Heart right ventricle (tissue), 16 donors: ENCODE results near the gene INTS2. TPM values are rescaled to one million over a fixed set of nuclear protein-coding genes. Genes with fewer than 3 reads are reported as not detected.

Source experiments
- ATAC-seq, 8 donors: fragments of 200-7000 bp; cut with Tn5 transposase; one replicate each; pipeline ENCODE4 v1.9.1; 2020; ENCODE audit warnings: mild to moderate bottlenecking in 8 of 8, moderate library complexity in 8 of 8, moderate number of reproducible peaks in 1 of 8
- DNase-seq, 2 donors: peaks; one replicate each; pipeline ENCODE4 v3.0.0-alpha.2; 2020
- H3K27ac ChIP-seq, 10 donors: fragments of 200-600 bp; sonication (generic) in 2 of 10; one replicate each; pipeline versions ENCODE4 v1.5.0 to v1.8.0; 2020 to 2022; ENCODE audit warnings: mild to moderate bottlenecking in 3 of 10
- H3K27me3 ChIP-seq, 7 donors: fragments of 200-600 bp; one replicate each; pipeline ENCODE4 v1.8.0; 2021 to 2022; ENCODE audit warnings: mild to moderate bottlenecking in 2 of 7
- H3K36me3 ChIP-seq, 9 donors: fragments of 200-600 bp; sonication (generic) in 1 of 9; one replicate each; pipeline versions ENCODE4 v1.5.0 to v1.8.0; 2020 to 2022; ENCODE audit warnings: mild to moderate bottlenecking in 2 of 9
- H3K4me1 ChIP-seq, 9 donors: fragments of 200-600 bp; sonication (generic) in 1 of 9; one replicate each; pipeline versions ENCODE4 v1.5.0 to v1.8.0; 2020 to 2022; ENCODE audit warnings: mild to moderate bottlenecking in 4 of 9
- H3K4me3 ChIP-seq, 10 donors: fragments of 200-600 bp; sonication (generic) in 2 of 10; one replicate each; pipeline versions ENCODE4 v1.5.0 to v1.8.0; 2020 to 2022; ENCODE audit warnings: mild to moderate bottlenecking in 7 of 10, moderate library complexity in 2 of 10
- H3K9me3 ChIP-seq, 11 donors: fragments of 200-600 bp in 10 of 11; sonication (generic) in 2 of 11; one replicate each; pipeline versions ENCODE4 v1.5.0 to v1.8.0; 2013 to 2022; ENCODE audit warnings: mild to moderate bottlenecking in 2 of 11, control low read depth in 1 of 11, moderate library complexity in 1 of 11
- CTCF ChIP-seq, 9 donors: fragments of 200-600 bp; sonication (generic) in 2 of 9; IDR thresholded peaks; one replicate each; pipeline versions ENCODE4 v1.5.0 to v1.8.0; 2021 to 2022; ENCODE audit warnings: antibody characterized with exemption in 9 of 9, mild to moderate bottlenecking in 5 of 9, moderate library complexity in 1 of 9
- WGBS, 2 donors: extraction: QIAGEN DNeasy Blood & Tissue Kit; methylation state at CpG; one replicate each; pipeline ENCODE4 v1.1.7; 2013; ENCODE audit warnings: inconsistent platforms in 1 of 2; 5-methylcytosine and 5-hydroxymethylcytosine counted together
- intact Hi-C, 10 donors: fragments of 100-400 bp; cut with DNase I; formaldehyde crosslinking; loops; one replicate each; pipeline versions ENCODE4 v1.11.1 to v1.14.2; 2022
- polyA plus RNA-seq, 2 donors: library from polyadenylated mRNA; stranded (reverse); fragments of 200-250 nt; gene quantifications; one replicate each; pipeline ENCODE4 v1.2.3, GENCODE V29; 2013
- total RNA-seq, 10 donors: library from RNA; stranded (reverse); fragmentation: NEBNext Ultra II Directional in 3 of 10; extraction: Animal tissue kit (Norgen Biotek cat#: 25700) in 3 of 10; gene quantifications; one replicate each; pipeline versions ENCODE4 v1.2.1 to v1.2.4, GENCODE V29; 2021 to 2023
- donor health status: Arrhythmogenic right ventricular cardiomyopathy.
- donor health status: ischemic (EF 13 %, LVEDD 7.1; RV severe dilation, severe dysfunction).
- donor health status: healthy with polysubstance abuse.
- donor health status: DM: no; HTN: yes; CAD: no.
- donor health status: DM: no; HTN: no; CAD: no.
- donor health status: ischemic (EF 25% LVEDD 6.9; RV normal size, moderate dysfunction).
- donor health status: ischemic (EF 25% LVEDD 5.7; RV mildly dilated, moderate dysfunction).
- donor health status: healthy.
- donor health status: DM: yes; HTN: yes; CAD: no.
- donor health status: Ischemic cardiomyopathy.
- donor health status: ischemic (EF 35%, LVEDD 5.7; RV mildly dilated, moderate dysfunction).
- donor health status: nonischemic (EF 11% LVEDD 7.7; RV severe dilation, severe dysfunction).
- donor health status: DM: yes; HTN: yes; CAD: no.
- donor health status: PGD.
- donor health status: ischemic (EF 29% LVEDD 5.4; RV normal size, mild dysfunction).
- donor health status: nonischemic (EF 23%, LVEDD 6.1; RV moderate dilation, normal function).

INTS2 gene
- total and polyA plus RNA-seq, 12 donors: 1.7 to 18.3 (median 11.1) TPM

GRCh38 chr17:61878984-61879612 lies 48.7 kb downstream of the INTS2 start:
- ATAC-seq (no peak), DNase-seq (no peak)
- intact Hi-C loops: no loop called here
- Histone ChIP-seq H3K4me3 (no peak overlapping the region), H3K27ac (no peak overlapping the region), H3K27me3 (no peaks in the 10 kb centered on the region), H3K9me3 (no peaks in the 10 kb centered on the region), H3K4me1 (no peaks in the 10 kb centered on the region), H3K36me3 (peaks cover 0 to 100% (median 21%) of the 10 kb centered on the region in 9 donors)
- WGBS, 2 donors: 93% methylated on average over 3 of the region's 3 CpGs
- TF ChIP-seq CTCF (IDR thresholded peaks at IDR 0.05): no peak

GRCh38 chr17:61878520-61878919 lies 49.3 kb downstream of the INTS2 start:
- intact Hi-C loops: no loop called here
- no peak for DNase-seq
- Histone ChIP-seq H3K27ac (no peak overlapping the region), H3K9me3 (no peaks in the 10 kb centered on the region), H3K27me3 (no peaks in the 10 kb centered on the region), H3K4me3 (no peak overlapping the region), H3K4me1 (no peaks in the 10 kb centered on the region), H3K36me3 (peaks cover 0 to 100% (median 20%) of the 10 kb centered on the region in 9 donors)
- WGBS, 2 donors: 70 to 72% methylated on average over 2 of the region's 2 CpGs
- no peak for TF ChIP-seq CTCF (IDR thresholded peaks at IDR 0.05)
- no peak for ATAC-seq

- H3K9me3 ChIP-seq: no peaks in the 10 kb centered on the region
- H3K4me1 ChIP-seq: no peaks in the 10 kb centered on the region
- no peak overlapping the region for H3K27ac ChIP-seq
- WGBS, 2 donors: 92 to 94% methylated on average over 2 of the region's 2 CpGs
- TF ChIP-seq CTCF (IDR thresholded peaks at IDR 0.05): no peak
- no peak for DNase-seq
- H3K4me3 ChIP-seq: no peak overlapping the region
- H3K36me3 ChIP-seq: peaks cover 0 to 100% (median 15%) of the 10 kb centered on the region in 9 donors
- ATAC-seq: no peak
- no peaks in the 10 kb centered on the region for H3K27me3 ChIP-seq
- intact Hi-C loops: no loop called here
Observed at GRCh38 chr17:61877837-61878236, 49.9 kb downstream of the INTS2 start.

GRCh38 chr17:61875804-61876203 lies 52.0 kb downstream of the INTS2 start:
- Histone ChIP-seq H3K27ac (no peak overlapping the region), H3K4me1 (no peaks in the 10 kb centered on the region), H3K4me3 (no peak overlapping the region), H3K36me3 (peaks cover 0 to 100% (median 25%) of the 10 kb centered on the region in 9 donors), H3K9me3 (no peaks in the 10 kb centered on the region), H3K27me3 (no peaks in the 10 kb centered on the region)
- no peak for TF ChIP-seq CTCF (IDR thresholded peaks at IDR 0.05)
- ATAC-seq: no peak
- no peak for DNase-seq
- 92 to 95% methylated on average over 3 of the region's 3 CpGs for WGBS, 2 donors
- intact Hi-C loops: no loop called here
